K562 (cell line): Measurements from ENCODE around the gene LRRC4C. TPM values are rescaled to one million over a fixed set of nuclear protein-coding genes. Genes with fewer than 3 reads are reported as not detected.

Experiments used
- ATAC-seq: fragments of 200-7000 bp; cut with Tn5 transposase; 3 replicates; pipeline ENCODE4 v1.9.1; 2020; ENCODE audit warnings: moderate library complexity
- BruUV-seq: library from RNA; stranded (reverse); fragments of 400-500 nt; replicated peaks from 2 replicates; lab custom pipeline; 2021; lab: Mats Ljungman, UMichigan
- CTCF ChIA-PET: fragments of 300-600 bp; formaldehyde crosslinking; extraction: SDS; loops from one replicate; lab custom pipeline; 2021; ENCODE audit warnings: low intra/inter-chr PET ratio; lab: Yijun Ruan, JAX
- POLR2A ChIA-PET: fragments of 300-600, 350-650 bp; sonication (Branson Sonifier 250); formaldehyde crosslinking; extraction: SDS; loops from one replicate; lab custom pipeline; 2021; ENCODE audit warnings: antibody characterized with exemption, inconsistent platforms; lab: Yijun Ruan, JAX
- DNase-seq, 4 experiments: peaks; one replicate each; pipeline versions ENCODE4 v3.0.0 to v3.0.0-alpha.2; 2011 to 2018; ENCODE audit warnings: low spot score in 3 of 4, mixed read lengths in 3 of 4; ENCODE audit errors: extremely low read depth in 1 of 4
- FAIRE-seq: peaks from 2 replicates; lab custom pipeline; 2011; peaks lifted over from hg19 to GRCh38; lab: Jason Lieb, UNC
- H2AFZ ChIP-seq: 2 replicates; pipeline ENCODE4 v1.6.0; 2011; ENCODE audit warnings: low read depth, low read length, control low read depth, inconsistent platforms
- H3K27ac ChIP-seq: fragments of 200-600 bp; 3 replicates; pipeline ENCODE4 v1.8.0; 2011; ENCODE audit warnings: low read depth, mild to moderate bottlenecking, control low read depth, inconsistent platforms, low read length, moderate library complexity, mixed read lengths; ENCODE audit errors: extremely low read depth
- H3K27me3 ChIP-seq, 2 experiments: fragments of 300-600 bp in 1 of 2; 2 replicates in 1 of 2; 3 replicates in 1 of 2; pipeline versions ENCODE4 v1.6.0 to v1.8.0; 2011; ENCODE audit warnings: inconsistent platforms in 2 of 2, low read length in 2 of 2, mild to moderate bottlenecking in 1 of 2, mixed read lengths in 1 of 2, moderate library complexity in 1 of 2; ENCODE audit not compliant: control insufficient read depth in 2 of 2, insufficient read depth in 2 of 2
- H3K36me3 ChIP-seq: fragments of 300-600 bp; 3 replicates; pipeline ENCODE4 v1.8.0; 2011; ENCODE audit warnings: mild to moderate bottlenecking, low read length, inconsistent platforms; ENCODE audit not compliant: control insufficient read depth, insufficient read depth
- H3K4me1 ChIP-seq, 2 experiments: fragments of 200-600 bp in 1 of 2; replicated peaks in 1 of 2; 2 replicates in 1 of 2; 3 replicates in 1 of 2; pipeline versions ENCODE4 v1.5.1 to v1.8.0; 2011; ENCODE audit warnings: inconsistent platforms in 2 of 2, low read length in 2 of 2, mild to moderate bottlenecking in 1 of 2, mixed read lengths in 1 of 2, moderate library complexity in 1 of 2; ENCODE audit not compliant: control insufficient read depth in 2 of 2, insufficient read depth in 2 of 2
- H3K4me2 ChIP-seq: 2 replicates; pipeline ENCODE4 v1.6.1; 2011; ENCODE audit warnings: low read length, control low read depth, inconsistent platforms, mixed read lengths; ENCODE audit not compliant: insufficient read depth
- H3K4me3 ChIP-seq: fragments of 200-600 bp; sonication (generic), shearing (Covaris generic); 2 replicates; pipeline ENCODE4 v1.5.1; 2016; ENCODE audit warnings: control low read depth, inconsistent platforms
- H3K79me2 ChIP-seq: fragments of 200-600 bp; 3 replicates; pipeline ENCODE4 v1.8.0; 2011; ENCODE audit warnings: low read length, inconsistent platforms; ENCODE audit not compliant: control insufficient read depth, insufficient read depth
- H3K9ac ChIP-seq, 2 experiments: 2 replicates each; pipeline versions ENCODE4 v1.6.0 to v1.6.1; 2011; ENCODE audit warnings: low read depth in 2 of 2, low read length in 2 of 2, control low read depth in 1 of 2, inconsistent platforms in 1 of 2, mild to moderate bottlenecking in 1 of 2, mixed read lengths in 1 of 2; ENCODE audit not compliant: insufficient read depth in 1 of 2
- H3K9me1 ChIP-seq: one replicate; pipeline ENCODE4 v1.6.0; 2011; ENCODE audit warnings: inconsistent platforms, mild to moderate bottlenecking, low read length, moderate library complexity; ENCODE audit not compliant: control insufficient read depth, insufficient read depth
- H3K9me3 ChIP-seq: replicated peaks from 2 replicates; pipeline ENCODE4 v1.5.1; 2011; ENCODE audit warnings: low read depth, low read length, inconsistent platforms; ENCODE audit not compliant: control insufficient read depth, insufficient read depth
- H4K20me1 ChIP-seq: replicated peaks from 2 replicates; pipeline ENCODE4 v1.6.1; 2011; ENCODE audit warnings: low read length, inconsistent platforms, mixed read lengths; ENCODE audit not compliant: control insufficient read depth, insufficient read depth
- ATF2 ChIP-seq: sonication (generic); formaldehyde crosslinking; IDR thresholded peaks from 2 replicates; pipeline ENCODE4 v1.8.1; 2022; ENCODE audit warnings: missing genetic modification reagents
- FOXK2 ChIP-seq, 2 experiments: fragments of 450-650 bp; IDR thresholded peaks in 1 of 2; conservative IDR thresholded peaks in 1 of 2; 2 replicates each; pipeline ENCODE4 v1.6.1; 2016; ENCODE audit warnings: low read depth in 2 of 2, mild to moderate bottlenecking in 1 of 2
- HMBOX1 ChIP-seq: sonication (generic); IDR thresholded peaks from 2 replicates; pipeline ENCODE4 v1.6.1; 2016
- PPARD ChIP-seq: fragments of 250-450 bp; sonication (Bioruptor Pico); IDR thresholded peaks from 2 replicates; pipeline ENCODE4 v1.8.0; 2022; ENCODE audit warnings: inconsistent platforms, mild to moderate bottlenecking, moderate library complexity
- THAP12 ChIP-seq: fragments of 250-450 bp; sonication (Bioruptor Pico); IDR thresholded peaks from 2 replicates; pipeline ENCODE4 v1.9.0; 2021; ENCODE audit warnings: mild to moderate bottlenecking, inconsistent platforms
- ZNF408 ChIP-seq: fragments of 250-450 bp; sonication (Bioruptor Pico); IDR thresholded peaks from 2 replicates; pipeline ENCODE4 v1.4.0; 2020; ENCODE audit warnings: low read depth, mild to moderate bottlenecking, moderate library complexity
- WGBS: fragments of 100-300 bp; shearing (Covaris generic); methylation state at CpG from one replicate; pipeline ENCODE4 v1.1.6; 2016; ENCODE audit warnings: low coverage, mixed read lengths; ENCODE audit not compliant: insufficient coverage; ENCODE audit errors: missing lambda C conversion rate; 5-methylcytosine and 5-hydroxymethylcytosine counted together
- in situ Hi-C: fragments of 300-500 bp; cut with MboI; formaldehyde crosslinking; loops from 4 replicates; pipeline ENCODE4 v1.15.0; 2018; ENCODE audit warnings: inconsistent platforms, mixed read lengths
- intact Hi-C: fragments of 100-400 bp; cut with micrococcal nuclease; formaldehyde crosslinking; loops from 2 replicates; pipeline ENCODE4 v1.14.2; 2022
- polyA plus RNA-seq, 8 experiments: library from polyadenylated mRNA; depleted of rRNA in 4 of 8; stranded (reverse) in 5 of 8; unstranded in 3 of 8; fragments of >200 nt; fragmentation: Nextera tagmentation in 2 of 8; fragmentation: Illumina TruSeq in 1 of 8; extraction: Ambion mirVana in 2 of 8; extraction: Trizol in 1 of 8; gene quantifications; 2 replicates each; pipeline versions ENCODE4 v1.2.1 to v1.2.3, GENCODE V29; 2011 to 2014; ENCODE audit warnings: inconsistent platforms in 1 of 8, missing spikeins in 1 of 8
- total RNA-seq, 7 experiments: library from RNA; depleted of rRNA in 6 of 7; stranded (reverse); fragments of >200 nt in 6 of 7; fragmentation: Illumina TruSeq in 2 of 7; extraction: Trizol in 2 of 7; gene quantifications; 2 replicates each; pipeline versions ENCODE4 v1.2.1 to v1.2.3, GENCODE V29; 2011 to 2021; ENCODE audit warnings: low replicate concordance in 1 of 7

Gene LRRC4C
- total and polyA plus RNA-seq, 9 of the 15 experiments (the other 6 are each of a cell fraction or from before 2014, with no cell fraction given), result not detected

- no peaks in the 10 kb centered on the region for H3K9me1 ChIP-seq
- no peak overlapping the region for H3K4me3 ChIP-seq
- H3K79me2 ChIP-seq, result no peaks in the 10 kb centered on the region
- no peak overlapping the region for H3K27ac ChIP-seq
- H2AFZ ChIP-seq, result no peak overlapping the region
- no TSS peak for BruUV-seq
- H3K4me1 ChIP-seq, result no peaks in the 10 kb centered on the region
- intact Hi-C loops (no loop called here), in situ Hi-C loops (no loop called here)
- DNase-seq (no peak), FAIRE-seq (no peak), ATAC-seq (no peak)
- CTCF ChIA-PET, result no interaction called here
- TF ChIP-seq THAP12 (CRISPR knock-in tag) (no peak), ATF2 (no peak), ZNF408 (CRISPR knock-in tag) (no peak), FOXK2 (conservative IDR thresholded peaks at IDR 0.05 in 1 of 2, IDR thresholded peaks at IDR 0.05 in 1 of 2; ENCODE audit: low read depth in 2 of 2) (no peak), HMBOX1 (no peak), PPARD (CRISPR knock-in tag) (no peak)
- no peak overlapping the region for H3K9ac ChIP-seq
- H3K27me3 ChIP-seq, result no peaks in the 10 kb centered on the region
- no peaks in the 10 kb centered on the region for H3K9me3 ChIP-seq
- POLR2A ChIA-PET, result no interaction called here
- H4K20me1 ChIP-seq, result no peaks in the 10 kb centered on the region
- H3K36me3 ChIP-seq, result no peaks in the 10 kb centered on the region
- WGBS, result 3% methylated on average over 9 of the region's 9 CpGs
- no peak overlapping the region for H3K4me2 ChIP-seq
Observed at GRCh38 chr11:40294741-40295140, 1164.7 kb downstream of the LRRC4C start.
